ENCODE measurements around the gene PHACTR1. TPM values are rescaled to one million over a fixed set of nuclear protein-coding genes. Genes with fewer than 3 reads are reported as not detected.
A peak's percentile ranks its signal among the peaks of the same experiment; 100 is the strongest.

The PHACTR1 gene
- total RNA-seq, 2 donors from 2014 or later = 2.8 to 6.3 TPM

DNA sequence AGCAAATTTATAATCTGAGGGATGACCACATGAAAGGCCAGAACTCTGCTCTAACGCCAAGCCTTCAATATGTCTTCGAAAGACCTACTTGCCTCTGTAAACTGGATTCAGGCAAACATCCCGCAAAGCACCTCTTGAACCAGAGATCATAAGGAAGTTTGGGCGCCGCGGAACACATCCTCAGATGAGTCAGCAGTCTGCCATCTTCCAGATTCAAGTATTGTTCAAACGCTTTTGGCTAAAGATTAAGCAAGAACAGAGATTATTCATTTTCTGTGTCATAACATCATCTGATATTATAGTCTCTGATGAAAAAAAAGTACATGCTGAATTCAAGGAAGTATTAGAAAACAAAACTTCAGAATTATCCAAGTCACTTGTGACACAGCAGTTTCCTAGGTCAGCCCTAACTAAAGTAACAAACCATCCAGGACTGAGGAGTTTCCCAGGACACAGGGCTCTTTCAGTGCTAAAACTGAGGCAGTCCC is 591.0 kb downstream of the PHACTR1 start:
- no peak overlapping the region for H3K27ac Mint-ChIP-seq
- no peaks in the 10 kb centered on the region for H3K9me3 Mint-ChIP-seq
- H3K4me3 ChIP-seq (ENCODE audit: low read length) = no peak overlapping the region
- peak; percentile 15 for DNase-seq
- no peaks in the 10 kb centered on the region for H3K9me3 ChIP-seq (ENCODE audit: control insufficient read depth, low read length)
- 94 to 96% methylated on average over 6 to 7 of the region's 7 CpGs for WGBS, 2 experiments (ENCODE audit: insufficient coverage in 1 of 2, insufficient read length in 1 of 2)
- H3K27me3 Mint-ChIP-seq (ENCODE audit: insufficient read depth) = no peaks in the 10 kb centered on the region
- H3K27me3 ChIP-seq (ENCODE audit: control insufficient read depth, insufficient read depth, low read length, poor library complexity, severe bottlenecking) = no peaks in the 10 kb centered on the region
- H3K36me3 Mint-ChIP-seq (ENCODE audit: low read depth) = peaks cover 63% of the 10 kb centered on the region
- no peak overlapping the region for H3K27ac ChIP-seq (ENCODE audit: low read depth, low read length)
- no peak overlapping the region for H3K9ac ChIP-seq (ENCODE audit: extremely low read depth, low read length, poor library complexity, severe bottlenecking)
- H3K4me3 Mint-ChIP-seq = no peak overlapping the region
- H3K36me3 ChIP-seq (ENCODE audit: control insufficient read depth, insufficient read depth, low read length) = peaks cover 84% of the 10 kb centered on the region
- H3K4me1 Mint-ChIP-seq = no peaks in the 10 kb centered on the region
- TF ChIP-seq CTCF (conservative IDR thresholded peaks at IDR 0.05) = no peak
- no peaks in the 10 kb centered on the region for H3K4me1 ChIP-seq (ENCODE audit: control insufficient read depth, insufficient read depth, low read length)

GRCh38 chr6:13308332-13308731 is 591.8 kb downstream of the PHACTR1 start:
- peaks cover 84% of the 10 kb centered on the region for H3K36me3 ChIP-seq (ENCODE audit: control insufficient read depth, insufficient read depth, low read length)

DNA sequence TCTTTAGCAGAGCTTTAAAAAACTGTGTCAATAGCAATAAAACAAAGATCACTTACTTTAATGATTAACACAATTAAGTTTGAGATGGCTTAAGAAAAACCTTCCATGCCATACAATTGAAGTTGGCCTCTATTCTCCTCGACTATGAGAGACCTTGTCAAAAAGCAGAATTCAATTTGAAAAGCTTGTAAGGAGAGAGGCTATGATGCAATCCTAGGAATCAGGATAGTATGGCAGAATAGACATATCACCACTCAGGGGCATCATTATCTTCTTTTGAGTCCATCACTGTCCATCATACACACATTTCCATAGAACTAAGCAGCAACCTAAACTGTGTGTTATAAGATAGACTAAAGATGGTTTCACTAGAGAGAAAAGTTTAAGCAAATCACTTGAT is 594.6 kb downstream of the PHACTR1 start:
- Histone ChIP-seq H3K4me1 (ENCODE audit: control insufficient read depth, insufficient read depth, low read length) (no peaks in the 10 kb centered on the region), H3K4me3 (ENCODE audit: low read length) (no peak overlapping the region), H3K27ac (ENCODE audit: low read depth, low read length) (no peak overlapping the region), H3K36me3 (ENCODE audit: control insufficient read depth, insufficient read depth, low read length) (peaks cover 85% of the 10 kb centered on the region), H3K27me3 (ENCODE audit: control insufficient read depth, insufficient read depth, low read length, poor library complexity, severe bottlenecking) (no peaks in the 10 kb centered on the region), H3K9me3 (ENCODE audit: control insufficient read depth, low read length) (no peaks in the 10 kb centered on the region), H3K9ac (ENCODE audit: extremely low read depth, low read length, poor library complexity, severe bottlenecking) (no peak overlapping the region)
- H3K9me3 Mint-ChIP-seq = no peaks in the 10 kb centered on the region
- WGBS, 2 experiments (ENCODE audit: insufficient coverage in 1 of 2, insufficient read length in 1 of 2) = 40 to 50% methylated on average over 1 of the region's 1 CpG
- no peak for TF ChIP-seq CTCF (conservative IDR thresholded peaks at IDR 0.05)
- H3K4me1 Mint-ChIP-seq = no peaks in the 10 kb centered on the region
- no peak overlapping the region for H3K4me3 Mint-ChIP-seq
- no peaks in the 10 kb centered on the region for H3K27me3 Mint-ChIP-seq (ENCODE audit: insufficient read depth)
- DNase-seq = no peak
- no peak overlapping the region for H3K27ac Mint-ChIP-seq
- H3K36me3 Mint-ChIP-seq (ENCODE audit: low read depth) = peaks cover 70% of the 10 kb centered on the region

More at GRCh38 chr6:13308332-13308731, 591.8 kb downstream of the PHACTR1 start:
- Histone ChIP-seq H3K4me1 (ENCODE audit: control insufficient read depth, insufficient read depth, low read length) (no peaks in the 10 kb centered on the region), H3K9ac (ENCODE audit: extremely low read depth, low read length, poor library complexity, severe bottlenecking) (no peak overlapping the region), H3K9me3 (ENCODE audit: control insufficient read depth, low read length) (no peaks in the 10 kb centered on the region), H3K27ac (ENCODE audit: low read depth, low read length) (no peak overlapping the region), H3K4me3 (ENCODE audit: low read length) (no peak overlapping the region), H3K27me3 (ENCODE audit: control insufficient read depth, insufficient read depth, low read length, poor library complexity, severe bottlenecking) (no peaks in the 10 kb centered on the region)
- H3K4me1 Mint-ChIP-seq = no peaks in the 10 kb centered on the region
- no peak overlapping the region for H3K27ac Mint-ChIP-seq
- H3K9me3 Mint-ChIP-seq = no peaks in the 10 kb centered on the region
- H3K36me3 Mint-ChIP-seq (ENCODE audit: low read depth) = peaks cover 64% of the 10 kb centered on the region
- no peak for TF ChIP-seq CTCF (conservative IDR thresholded peaks at IDR 0.05)
- H3K4me3 Mint-ChIP-seq = no peak overlapping the region
- WGBS, 2 experiments (ENCODE audit: insufficient coverage in 1 of 2, insufficient read length in 1 of 2) = 100% methylated on average over 1 of the region's 1 CpG; no CpG with 5 or more reads in 1 of the 2 experiments
- no peaks in the 10 kb centered on the region for H3K27me3 Mint-ChIP-seq (ENCODE audit: insufficient read depth)
- DNase-seq = no peak
